ACC112 (cell line): Measurements from ENCODE around the gene TGM6.

ENCODE experiments used
- H2AFZ ChIP-seq: fragments of 200-600 bp; sonication (generic); one replicate; pipeline ENCODE4 v1.6.0; 2017; ENCODE audit warnings: antibody characterized with exemption, low read length; ENCODE audit not compliant: unreplicated experiment
- H3K27ac ChIP-seq: fragments of 200-600 bp; sonication (generic); 2 replicates; pipeline ENCODE4 v1.5.1; 2014; ENCODE audit warnings: low read depth, mild to moderate bottlenecking, antibody characterized with exemption, low read length, moderate library complexity
- H3K27me3 ChIP-seq: fragments of 200-600 bp; sonication (generic); 2 replicates; pipeline ENCODE4 v1.6.1; 2014; ENCODE audit warnings: mild to moderate bottlenecking, antibody characterized with exemption, low read length, moderate library complexity, mixed read lengths; ENCODE audit not compliant: insufficient read depth
- H3K36me3 ChIP-seq: fragments of 200-600 bp; sonication (generic); 2 replicates; pipeline ENCODE4 v1.6.1; 2016; ENCODE audit warnings: mild to moderate bottlenecking, antibody characterized with exemption, low read length, moderate library complexity, mixed read lengths; ENCODE audit not compliant: insufficient read depth
- H3K4me1 ChIP-seq: fragments of 200-600 bp; sonication (generic); one replicate; pipeline ENCODE4 v1.6.1; 2016; ENCODE audit warnings: low read length, mixed read lengths; ENCODE audit not compliant: insufficient read depth, unreplicated experiment, control insufficient read depth
- H3K4me3 ChIP-seq: fragments of 200-600 bp; sonication (generic); 2 replicates; pipeline ENCODE4 v1.5.1; 2014; ENCODE audit warnings: mild to moderate bottlenecking, low read depth, low read length
- H3K79me2 ChIP-seq: fragments of 200-600 bp; sonication (generic); one replicate; pipeline ENCODE4 v1.6.0; 2016; ENCODE audit warnings: low read length; ENCODE audit not compliant: control insufficient read depth, unreplicated experiment, insufficient read depth

Gene TGM6

DNA sequence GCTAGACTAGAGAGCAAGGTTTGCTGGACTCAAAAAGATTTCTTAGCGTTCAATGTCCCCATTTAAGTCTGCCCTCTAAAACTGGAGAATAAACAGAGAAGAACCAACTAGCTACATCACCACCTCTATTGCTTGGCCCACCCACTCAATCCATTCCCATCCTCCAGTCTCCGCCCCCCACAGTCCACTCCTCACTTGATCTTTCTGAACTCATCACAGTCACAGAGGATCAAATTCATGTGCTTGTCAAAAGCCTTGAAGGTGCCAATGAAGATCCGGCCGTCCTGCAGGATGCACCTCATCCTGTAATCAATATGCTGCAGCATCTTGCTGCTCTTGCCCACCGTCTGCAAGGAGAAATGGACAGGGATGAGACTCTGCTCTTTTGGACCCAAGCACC is 86.7 kb downstream of the TGM6 start:
- no peaks in the 10 kb centered on the region for H3K27me3 ChIP-seq

GRCh38 chr20:2468581-2469407 is 88.1 kb downstream of the TGM6 start:
- peaks cover 45% of the 10 kb centered on the region for H3K36me3 ChIP-seq
- peak overlapping the region; percentile 97 for H3K4me3 ChIP-seq
- H2AFZ ChIP-seq: no peak overlapping the region
- H3K27me3 ChIP-seq: no peaks in the 10 kb centered on the region
- H3K79me2 ChIP-seq: peaks cover 61% of the 10 kb centered on the region
- no peak overlapping the region for H3K27ac ChIP-seq
- H3K4me1 ChIP-seq: peaks cover 24% of the 10 kb centered on the region

More for the DNA sequence above, 86.7 kb downstream of the TGM6 start:
- Histone ChIP-seq H3K79me2 (peaks cover 61% of the 10 kb centered on the region), H2AFZ (no peak overlapping the region), H3K4me3 (peak overlapping the region; percentile 97), H3K36me3 (peaks cover 58% of the 10 kb centered on the region), H3K27ac (no peak overlapping the region), H3K4me1 (peaks cover 21% of the 10 kb centered on the region)

- Histone ChIP-seq H3K79me2 (peaks cover 53% of the 10 kb centered on the region), H3K4me3 (peak overlapping the region; percentile 97), H3K27me3 (no peaks in the 10 kb centered on the region), H3K36me3 (peaks cover 34% of the 10 kb centered on the region), H3K4me1 (peaks cover 29% of the 10 kb centered on the region), H3K27ac (peak overlapping the region; percentile 93), H2AFZ (no peak overlapping the region)
Measured at GRCh38 chr20:2469991-2470422, 89.3 kb downstream of the TGM6 start.

DNA sequence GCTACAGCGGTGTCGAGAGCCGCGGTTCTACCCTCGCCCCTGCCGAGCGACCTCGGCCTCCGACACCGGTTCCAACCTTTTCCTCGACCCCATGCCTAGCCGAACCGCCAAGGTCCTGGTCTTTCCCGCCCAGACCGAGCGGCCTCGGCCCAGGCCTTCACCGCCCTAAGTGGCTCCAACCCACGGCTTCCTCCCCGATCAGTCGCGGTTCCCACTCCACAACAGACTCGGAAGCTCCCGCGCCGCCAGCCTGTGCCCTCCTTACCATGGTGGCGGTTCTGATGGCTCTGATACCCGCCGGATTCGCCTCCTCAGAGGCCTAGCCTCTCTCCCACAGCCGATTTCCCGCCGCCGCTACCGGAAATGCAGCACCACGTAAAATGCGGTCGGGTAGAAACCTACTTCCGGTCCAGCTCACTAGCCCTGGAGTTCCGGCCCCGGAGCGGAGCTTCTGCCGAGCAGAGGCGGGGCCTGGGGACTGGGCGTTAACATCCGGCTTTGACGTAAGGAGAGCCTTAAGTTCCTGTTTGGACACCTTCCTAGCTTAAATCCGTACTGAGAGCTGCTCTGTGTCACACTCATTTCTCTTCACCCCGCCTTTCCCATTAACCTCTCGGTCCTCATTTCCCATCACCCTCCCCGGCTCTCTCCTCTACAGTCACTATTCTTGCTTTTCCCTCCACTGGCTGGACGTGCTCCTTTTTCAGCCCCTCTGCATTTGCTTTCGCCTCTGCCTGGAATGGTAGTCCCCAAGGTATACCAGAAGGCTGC is 89.9 kb downstream of the TGM6 start, which contains the start of gene SNRPB:
Gene SNRPB, minus strand, starts transcription at position 367 of the 771 bp plus-strand sequence. Its CDS starts 99 bp downstream, at position 268.
- peaks cover 29% of the 10 kb centered on the region for H3K4me1 ChIP-seq
- H3K4me3 ChIP-seq: peak within 1 kb of the TSS; percentile 97
- H3K36me3 ChIP-seq: peaks cover 32% of the 10 kb centered on the region
- peaks cover 49% of the 10 kb centered on the region for H3K79me2 ChIP-seq
- H3K27ac ChIP-seq: peak within 1 kb of the TSS; percentile 93
- H2AFZ ChIP-seq: peak within 1 kb of the TSS; percentile 82
- H3K27me3 ChIP-seq: no peaks in the 10 kb centered on the region

GRCh38 chr20:2473516-2473915 is 92.8 kb downstream of the TGM6 start:
- peaks cover 4% of the 10 kb centered on the region; the same call in 1 of the 2 replicates for H3K36me3 ChIP-seq
- H2AFZ ChIP-seq: no peak overlapping the region
- no peaks in the 10 kb centered on the region for H3K27me3 ChIP-seq

DNA sequence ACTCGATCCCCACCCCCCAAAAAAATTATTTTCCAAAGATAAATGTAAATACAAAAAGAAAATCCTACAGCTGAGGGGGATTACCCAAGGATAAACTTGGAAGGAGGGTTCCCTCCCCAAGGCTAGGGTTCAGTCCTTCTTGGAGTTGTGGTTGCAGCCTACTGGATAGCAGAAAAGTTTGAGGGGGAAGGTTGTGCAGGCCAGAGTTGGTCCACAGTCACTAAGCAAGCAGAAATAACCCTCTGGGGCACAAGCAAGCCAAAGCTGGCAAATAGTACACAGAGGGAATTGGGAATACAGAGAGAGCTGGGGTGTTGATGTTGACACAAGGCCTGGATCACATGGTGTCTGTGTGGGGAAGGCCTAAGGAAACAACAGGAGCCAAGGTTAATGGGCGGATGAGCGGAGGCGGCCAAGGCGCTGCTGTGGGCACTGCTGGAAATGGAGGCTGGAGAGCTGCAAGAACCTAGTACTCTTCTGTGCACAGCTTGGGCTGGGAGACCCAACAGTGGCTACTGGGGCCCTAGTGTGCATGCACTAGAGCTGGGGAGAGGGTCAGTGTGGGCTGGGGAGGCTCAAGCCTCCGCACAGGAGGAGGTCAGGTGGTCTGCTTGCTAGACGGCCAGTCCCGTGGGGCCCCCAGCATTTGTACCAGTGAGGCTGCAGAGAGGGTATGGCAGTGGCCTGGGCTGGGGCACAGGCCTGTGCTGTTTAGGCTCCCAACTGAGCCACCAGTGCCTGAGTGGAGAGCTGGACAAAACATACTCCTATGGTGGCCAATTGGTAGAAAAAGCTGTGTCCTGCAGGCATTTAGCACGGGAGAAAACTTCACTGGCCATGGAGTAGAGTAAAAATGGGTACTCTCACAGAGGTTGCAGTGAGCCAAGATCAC is 95.4 kb downstream of the TGM6 start:
- Histone ChIP-seq H2AFZ (no peak overlapping the region), H3K79me2 (no peaks in the 10 kb centered on the region), H3K4me1 (peaks cover 10% of the 10 kb centered on the region), H3K4me3 (no peak overlapping the region), H3K27ac (no peak overlapping the region), H3K36me3 (no peaks in the 10 kb centered on the region), H3K27me3 (no peaks in the 10 kb centered on the region)

More at GRCh38 chr20:2473516-2473915, 92.8 kb downstream of the TGM6 start:
- Histone ChIP-seq H3K27ac (peak overlapping the region; percentile 68), H3K79me2 (peaks cover 21% of the 10 kb centered on the region), H3K4me1 (peaks cover 17% of the 10 kb centered on the region), H3K4me3 (0 out of 2 replicates have a peak overlapping the region, but pooled peaks have one; percentile 5)

DNA sequence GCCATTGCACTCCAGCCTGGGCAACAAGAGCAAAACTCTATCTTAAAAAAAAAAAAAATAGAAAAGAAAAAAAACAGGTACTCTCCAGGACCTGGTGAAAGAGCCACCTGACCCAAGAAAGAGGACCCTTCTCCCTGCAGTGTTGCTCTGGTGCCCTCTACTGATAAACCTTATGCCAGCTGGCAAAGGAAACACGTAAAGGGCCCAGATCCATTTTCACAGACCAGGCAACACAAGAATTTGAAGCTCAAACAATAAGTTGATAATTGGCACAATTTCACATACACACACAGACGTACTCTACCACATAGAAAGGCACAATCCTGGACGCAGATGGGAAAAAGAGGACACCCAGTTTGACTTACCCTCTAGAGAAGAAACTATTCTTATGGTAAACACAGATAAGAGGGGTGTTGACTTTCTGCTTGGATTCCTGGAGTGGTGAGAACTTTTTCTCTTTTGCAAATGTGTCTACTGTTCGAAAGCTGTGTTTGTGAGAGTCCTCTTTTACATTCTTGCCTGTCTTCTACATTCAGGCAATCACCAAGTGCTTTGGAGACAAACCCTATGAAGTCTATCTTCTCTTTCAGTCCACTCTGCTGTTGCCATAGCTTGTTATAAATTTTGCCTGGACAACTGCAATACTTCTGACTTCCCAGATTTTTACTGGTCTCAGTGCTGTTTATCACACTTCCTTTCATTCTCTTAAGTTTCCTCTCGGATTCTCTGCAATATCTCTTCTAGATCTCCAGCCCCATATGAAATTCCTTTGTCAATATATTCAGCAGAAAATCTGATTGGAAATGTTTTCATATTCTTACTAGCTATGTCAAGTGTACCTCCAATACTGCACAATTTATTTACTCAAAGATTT is 96.3 kb downstream of the TGM6 start:
- H2AFZ ChIP-seq: no peak overlapping the region
- no peaks in the 10 kb centered on the region for H3K79me2 ChIP-seq
- H3K36me3 ChIP-seq: no peaks in the 10 kb centered on the region
- no peak overlapping the region for H3K27ac ChIP-seq
- peaks cover 8% of the 10 kb centered on the region for H3K4me1 ChIP-seq
- H3K4me3 ChIP-seq: no peak overlapping the region
- no peaks in the 10 kb centered on the region for H3K27me3 ChIP-seq

GRCh38 chr20:2480381-2480780 is 99.7 kb downstream of the TGM6 start:
- no peak overlapping the region for H3K4me3 ChIP-seq

More at GRCh38 chr20:2480381-2480780, 99.7 kb downstream of the TGM6 start:
- H2AFZ ChIP-seq: no peak overlapping the region
- no peak overlapping the region for H3K27ac ChIP-seq
- H3K36me3 ChIP-seq: peaks cover 13% of the 10 kb centered on the region; the same call in 1 of the 2 replicates
- no peaks in the 10 kb centered on the region for H3K79me2 ChIP-seq
- H3K27me3 ChIP-seq: no peaks in the 10 kb centered on the region
- H3K4me1 ChIP-seq: no peaks in the 10 kb centered on the region
